ENCODE data around the gene MYO16. TPM values are rescaled to one million over a fixed set of nuclear protein-coding genes. Genes with fewer than 3 reads are reported as not detected.
"Not testable (repeated sequence)": the region's sequence is repeated elsewhere in the genome, so short reads cannot be mapped to it uniquely, and the experiment has no call there.

MYO16 gene
- polyA plus RNA-seq, 4 donors, result 0.26 to 0.54 (median 0.43) TPM

- DNase-seq (ENCODE audit: low read depth in 4 of 4, low spot score in 3 of 4), result no peak
Measured at GRCh38 chr13:108734676-108735075, 105.3 kb downstream of the MYO16 start.

- no peak for DNase-seq (ENCODE audit: low read depth in 4 of 4, low spot score in 3 of 4)
Measured at GRCh38 chr13:108741930-108742329, 112.5 kb downstream of the MYO16 start.

GRCh38 chr13:108742701-108743451 lies 113.5 kb downstream of the MYO16 start:
- no peak for DNase-seq (ENCODE audit: low read depth in 4 of 4, low spot score in 3 of 4)

DNA sequence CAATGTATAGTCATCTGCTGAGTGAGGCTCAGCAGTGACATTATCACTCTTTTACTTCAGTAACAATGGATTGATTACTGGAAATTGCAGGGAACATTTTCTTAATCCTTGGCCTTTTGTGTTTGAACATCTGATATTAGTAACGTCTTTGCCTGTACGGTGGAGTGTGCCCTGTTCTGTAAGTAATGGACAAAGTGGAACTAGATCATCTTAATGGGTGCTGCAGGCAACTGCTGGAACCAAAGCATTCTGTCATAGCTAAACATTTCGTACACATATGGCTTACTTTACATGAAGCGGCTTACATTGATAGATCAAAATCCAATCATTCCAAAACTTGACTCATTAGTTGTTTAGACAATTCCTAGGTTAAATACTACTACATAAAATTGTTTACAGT lies 114.1 kb downstream of the MYO16 start:
- DNase-seq (ENCODE audit: low read depth in 4 of 4, low spot score in 3 of 4), result no peak

GRCh38 chr13:108747843-108748242 lies 118.4 kb downstream of the MYO16 start:
- DNase-seq (ENCODE audit: low read depth in 4 of 4, low spot score in 3 of 4), result no peak

DNA sequence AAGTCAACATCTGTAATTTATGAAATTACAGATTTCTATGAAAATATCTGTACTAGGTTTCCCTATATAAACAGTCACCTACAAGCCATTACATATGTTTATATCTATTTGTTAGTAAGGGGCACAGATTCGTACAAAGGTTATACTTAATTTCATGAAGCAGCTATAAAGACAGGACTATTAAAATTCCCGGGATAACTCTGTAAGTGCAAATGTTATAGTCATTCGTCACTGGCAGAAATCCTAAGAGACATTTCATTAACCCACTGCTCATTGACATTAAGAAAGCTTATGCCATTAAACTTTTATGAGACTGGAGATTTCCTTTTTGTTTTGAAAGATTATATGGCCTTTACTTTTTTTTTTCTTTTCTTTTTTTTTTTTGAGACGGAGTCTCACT lies 122.9 kb downstream of the MYO16 start:
- DNase-seq (ENCODE audit: low read depth in 4 of 4, low spot score in 3 of 4), result no peak

DNA sequence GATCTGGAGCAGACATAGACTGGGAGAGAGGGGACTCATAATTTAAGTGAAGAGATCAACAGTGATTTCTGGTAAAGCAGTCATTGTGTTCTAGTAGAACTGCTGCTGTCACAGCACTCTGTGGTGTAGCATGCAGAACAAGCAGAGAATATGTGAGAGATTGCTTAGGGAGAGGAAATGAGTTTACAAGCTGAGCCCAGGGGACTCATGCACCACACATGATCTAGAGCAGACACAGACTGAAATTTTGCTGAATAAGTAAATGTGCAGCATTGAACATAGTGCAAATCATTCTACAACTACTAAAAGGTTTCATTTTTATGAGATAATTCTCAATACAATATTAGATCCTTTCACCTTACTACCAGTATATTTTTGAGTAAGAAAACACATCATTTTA lies 125.7 kb downstream of the MYO16 start:
- DNase-seq (ENCODE audit: low read depth in 4 of 4, low spot score in 3 of 4), result no peak

GRCh38 chr13:108760129-108760528 lies 130.7 kb downstream of the MYO16 start:
- no peak for DNase-seq (ENCODE audit: low read depth in 4 of 4, low spot score in 3 of 4)

- no peak for DNase-seq (ENCODE audit: low read depth in 4 of 4, low spot score in 3 of 4)
Measured at GRCh38 chr13:108760541-108760940, 131.1 kb downstream of the MYO16 start.

DNA sequence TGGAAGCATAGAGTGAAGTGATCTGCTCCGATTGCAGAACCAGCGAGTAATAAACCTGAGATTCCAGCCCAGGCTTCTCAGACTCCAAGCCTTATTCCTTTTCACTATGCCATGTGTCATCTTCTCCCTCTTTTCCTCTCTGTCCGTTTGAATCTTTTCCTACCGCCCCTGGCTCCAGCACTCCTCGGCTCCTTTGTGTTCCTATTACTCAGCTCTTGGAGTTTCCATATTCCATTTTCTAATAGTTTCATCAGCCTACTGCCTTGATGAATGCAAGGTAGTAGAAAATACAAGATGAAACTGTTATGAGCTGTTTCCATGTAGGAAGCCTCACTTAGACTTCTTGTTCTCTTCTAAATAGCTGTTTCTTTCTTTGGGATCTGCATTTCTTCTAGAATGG lies 138.6 kb downstream of the MYO16 start:
- DNase-seq (ENCODE audit: low read depth in 4 of 4, low spot score in 3 of 4), result no peak

GRCh38 chr13:108769213-108770070 lies 140.0 kb downstream of the MYO16 start:
- no peak for DNase-seq (ENCODE audit: low read depth in 4 of 4, low spot score in 3 of 4)

- no peak for DNase-seq (ENCODE audit: low read depth in 4 of 4, low spot score in 3 of 4)
Measured at GRCh38 chr13:108775597-108775996, 146.2 kb downstream of the MYO16 start.

DNA sequence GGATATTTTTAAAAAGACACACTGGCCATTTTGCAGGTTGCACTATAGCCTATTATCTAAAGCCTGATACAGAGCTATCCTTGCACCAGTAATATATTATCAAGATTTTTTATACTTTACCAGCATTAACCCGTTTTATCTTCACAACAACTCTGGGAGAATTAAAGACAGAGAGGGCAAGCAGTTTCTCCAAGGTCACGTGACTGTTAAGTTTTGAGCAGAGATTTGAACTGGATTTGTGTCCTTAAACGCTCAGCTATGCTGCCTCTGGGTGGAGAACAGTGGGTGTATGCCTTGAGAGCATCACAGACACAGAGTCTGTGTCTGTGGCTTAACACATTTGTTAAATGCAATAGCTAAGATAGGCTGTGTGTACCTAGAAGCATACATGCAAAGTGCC lies 147.2 kb downstream of the MYO16 start:
- no peak for DNase-seq (ENCODE audit: low read depth in 4 of 4, low spot score in 3 of 4)

DNA sequence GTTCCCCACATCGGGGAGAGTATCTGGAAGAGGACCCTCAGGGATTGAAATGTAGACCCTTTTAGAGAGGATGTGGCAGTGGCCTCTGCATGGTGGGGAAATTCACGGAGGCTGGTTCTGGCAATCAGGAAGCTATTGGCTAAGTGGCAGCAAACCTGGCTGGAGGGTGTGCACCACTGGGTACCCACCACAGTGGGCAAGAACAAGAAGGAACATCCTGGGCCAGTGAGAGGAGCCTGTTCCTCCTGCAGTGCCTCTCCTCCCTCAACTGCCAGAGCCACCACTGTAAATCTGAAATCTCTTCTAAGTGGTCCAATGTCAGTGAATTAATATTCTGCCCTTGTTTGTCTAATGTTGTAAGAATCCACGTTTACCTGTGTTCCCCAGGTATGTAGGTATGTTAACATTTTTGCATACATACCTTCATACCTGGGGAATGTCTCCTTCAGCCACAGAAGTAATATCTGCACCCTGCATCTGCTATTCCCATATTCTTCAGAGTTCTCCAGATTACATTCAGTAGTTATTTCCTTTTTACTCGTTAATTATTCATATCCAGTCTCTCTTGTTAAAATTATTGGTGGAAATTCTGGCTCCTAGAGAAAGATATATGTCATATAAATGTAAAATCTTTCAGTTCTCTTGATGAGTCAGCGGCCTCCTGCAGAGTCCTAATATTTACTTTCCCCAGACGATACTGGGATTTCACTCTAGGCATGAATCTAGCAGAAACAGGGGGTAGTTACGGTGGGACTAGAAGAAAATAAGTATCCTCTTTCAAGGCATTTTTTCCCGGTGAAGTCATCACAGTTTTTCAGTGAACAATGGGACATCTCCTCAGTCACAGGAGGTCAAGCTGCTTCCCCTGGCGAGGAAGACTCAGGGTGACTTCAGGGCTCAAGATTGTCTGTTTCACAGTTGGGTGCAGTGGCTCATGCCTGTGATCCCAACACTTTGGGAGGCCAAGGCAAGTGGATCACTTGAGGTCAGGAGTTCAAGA lies 148.3 kb downstream of the MYO16 start:
- DNase-seq (ENCODE audit: low read depth in 4 of 4, low spot score in 3 of 4), result no peak

GRCh38 chr13:108779308-108779707 lies 149.9 kb downstream of the MYO16 start:
- no peak for DNase-seq (ENCODE audit: low read depth in 4 of 4, low spot score in 3 of 4)

GRCh38 chr13:108780706-108781105 lies 151.3 kb downstream of the MYO16 start:
- DNase-seq (ENCODE audit: low read depth in 4 of 4, low spot score in 3 of 4), result no peak

- no peak for DNase-seq (ENCODE audit: low read depth in 4 of 4, low spot score in 3 of 4)
Measured at GRCh38 chr13:108781312-108781711, 151.9 kb downstream of the MYO16 start.

DNA sequence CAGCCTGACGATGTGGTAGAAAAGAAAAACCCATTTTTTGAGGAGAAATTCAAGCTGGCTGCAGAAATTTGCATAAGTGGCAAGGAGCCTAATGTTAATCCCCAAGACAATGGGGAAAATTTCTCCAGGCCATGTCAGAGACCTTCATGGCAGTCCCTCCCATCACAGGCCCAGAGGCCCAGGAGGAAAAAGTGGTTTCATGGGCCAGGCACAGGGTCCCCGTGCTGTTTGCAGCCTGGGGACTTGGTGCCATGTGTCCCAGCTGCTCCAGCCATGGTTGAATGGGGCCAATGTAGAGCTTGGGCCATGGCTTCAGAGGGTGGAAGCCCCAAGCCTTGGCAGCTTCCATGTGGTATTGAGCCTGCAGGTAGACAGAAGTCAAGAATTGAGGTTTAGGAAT lies 153.1 kb downstream of the MYO16 start:
- not testable (repeated sequence) for DNase-seq (ENCODE audit: low read depth in 4 of 4, low spot score in 3 of 4)

DNA sequence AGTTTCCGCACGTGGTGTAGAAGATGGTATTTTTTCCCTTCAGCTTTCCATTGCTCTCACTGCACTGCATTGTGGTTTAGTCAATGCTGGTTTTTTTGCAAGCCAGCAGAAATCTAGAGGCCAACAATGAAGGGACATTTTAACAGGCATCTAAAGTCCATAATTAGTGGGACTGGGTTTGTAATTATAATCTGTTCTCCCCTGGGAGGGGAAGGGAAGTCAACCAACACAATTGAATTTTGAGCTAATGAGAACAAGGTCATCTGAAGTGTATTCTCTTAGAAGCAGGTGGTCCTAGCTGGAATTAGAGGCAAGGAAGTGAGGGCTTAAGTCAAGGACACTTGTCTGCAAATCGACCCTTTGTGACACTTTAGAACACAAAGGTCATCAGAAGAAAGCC lies 156.4 kb downstream of the MYO16 start:
- no peak for DNase-seq (ENCODE audit: low read depth in 4 of 4, low spot score in 3 of 4)

DNA sequence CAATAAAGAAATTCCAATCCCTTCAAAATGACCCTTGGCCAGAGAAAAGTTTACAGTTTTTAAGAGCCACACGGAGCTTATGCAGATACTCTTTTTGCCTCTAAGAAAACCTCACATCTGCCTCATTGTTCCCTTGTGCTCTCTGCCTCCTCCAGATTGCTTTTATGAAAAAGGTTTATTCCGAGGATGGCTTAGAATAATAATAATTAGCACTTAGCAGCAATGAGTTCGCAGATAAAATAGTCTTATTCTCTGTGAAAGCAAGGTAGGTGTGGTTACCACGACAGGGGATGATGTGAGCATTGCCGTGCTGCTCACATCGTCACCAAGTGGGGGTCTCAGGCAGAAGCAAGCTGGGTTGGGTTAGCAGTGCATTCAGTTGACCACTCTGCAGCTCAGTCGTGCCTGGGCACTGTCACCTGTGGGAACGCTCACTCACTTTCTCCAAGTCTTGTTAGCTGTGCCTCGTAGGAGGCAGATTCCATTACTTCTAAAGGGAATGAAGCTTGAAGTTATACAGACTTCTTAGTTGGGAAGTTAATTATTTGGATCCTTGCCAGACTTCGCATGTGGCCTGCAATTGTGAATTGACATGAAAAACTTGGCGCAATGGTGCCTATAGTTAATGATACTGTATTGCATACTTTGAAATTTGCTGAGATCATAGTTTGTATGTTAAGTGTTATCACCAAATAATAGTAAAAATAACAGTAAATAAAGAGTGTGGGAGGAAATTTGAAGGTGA lies 157.2 kb downstream of the MYO16 start:
- no peak for DNase-seq (ENCODE audit: low read depth in 4 of 4, low spot score in 3 of 4)

Data from left renal pelvis (tissue), 4 donors.